LNCaP clone FGC (cell line): Measurements from ENCODE around the gene SEC14L2.

Experiments used
- DNase-seq: peaks from one replicate; pipeline ENCODE4 v3.0.0-alpha.2; 2011; ENCODE audit warnings: low read depth
- H3K4me3 ChIP-seq: 2 replicates; pipeline ENCODE4 v1.5.1; 2011; ENCODE audit warnings: mild to moderate bottlenecking, low read depth, low read length, control low read depth
- TF ChIP-seq, protein P1 (sequence below): IDR thresholded peaks from 2 replicates; pipeline ENCODE4 v1.5.1; 2012; ENCODE audit warnings: mild to moderate bottlenecking; ENCODE audit not compliant: control insufficient read depth, insufficient read depth; ENCODE audit errors: extremely low read depth

Gene SEC14L2

DNA sequence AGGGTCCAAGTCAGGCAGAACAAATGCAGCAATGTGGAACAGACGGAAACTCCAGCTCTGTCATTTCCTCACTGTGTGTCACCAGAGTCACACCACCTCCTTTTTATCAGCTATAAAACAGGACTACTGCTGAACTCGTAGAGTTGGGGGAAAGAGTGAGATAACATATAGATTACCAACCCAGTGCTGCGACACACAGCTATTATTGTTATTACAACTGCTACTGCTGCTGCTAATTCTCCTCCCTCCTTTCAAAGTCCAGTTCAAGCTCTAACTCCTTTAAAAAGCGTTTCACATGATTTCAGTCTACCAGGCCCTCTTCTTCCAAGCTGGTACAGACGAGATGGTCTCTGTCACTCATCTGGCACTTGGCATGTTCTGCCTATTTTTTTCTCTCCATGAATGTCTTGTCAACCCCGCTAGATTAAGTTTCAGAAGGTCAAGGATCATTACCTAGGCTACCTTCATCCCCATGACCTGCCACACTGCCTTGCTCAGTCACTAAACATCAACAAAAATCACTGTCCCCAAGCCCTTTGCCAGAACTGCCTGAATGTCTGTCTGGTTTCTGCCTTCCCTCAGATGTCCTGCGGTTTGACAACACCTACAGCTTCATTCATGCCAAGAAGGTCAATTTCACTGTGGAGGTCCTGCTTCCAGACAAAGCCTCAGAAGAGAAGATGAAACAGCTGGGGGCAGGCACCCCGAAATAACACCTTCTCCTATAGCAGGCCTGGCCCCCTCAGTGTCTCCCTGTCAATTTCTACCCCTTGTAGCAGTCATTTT is 25.1 kb downstream of the SEC14L2 start:
- no peak for DNase-seq
- TF ChIP-seq, protein P1, sequence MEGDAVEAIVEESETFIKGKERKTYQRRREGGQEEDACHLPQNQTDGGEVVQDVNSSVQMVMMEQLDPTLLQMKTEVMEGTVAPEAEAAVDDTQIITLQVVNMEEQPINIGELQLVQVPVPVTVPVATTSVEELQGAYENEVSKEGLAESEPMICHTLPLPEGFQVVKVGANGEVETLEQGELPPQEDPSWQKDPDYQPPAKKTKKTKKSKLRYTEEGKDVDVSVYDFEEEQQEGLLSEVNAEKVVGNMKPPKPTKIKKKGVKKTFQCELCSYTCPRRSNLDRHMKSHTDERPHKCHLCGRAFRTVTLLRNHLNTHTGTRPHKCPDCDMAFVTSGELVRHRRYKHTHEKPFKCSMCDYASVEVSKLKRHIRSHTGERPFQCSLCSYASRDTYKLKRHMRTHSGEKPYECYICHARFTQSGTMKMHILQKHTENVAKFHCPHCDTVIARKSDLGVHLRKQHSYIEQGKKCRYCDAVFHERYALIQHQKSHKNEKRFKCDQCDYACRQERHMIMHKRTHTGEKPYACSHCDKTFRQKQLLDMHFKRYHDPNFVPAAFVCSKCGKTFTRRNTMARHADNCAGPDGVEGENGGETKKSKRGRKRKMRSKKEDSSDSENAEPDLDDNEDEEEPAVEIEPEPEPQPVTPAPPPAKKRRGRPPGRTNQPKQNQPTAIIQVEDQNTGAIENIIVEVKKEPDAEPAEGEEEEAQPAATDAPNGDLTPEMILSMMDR: no peak
- H3K4me3 ChIP-seq: peak overlapping the region; percentile 66

DNA sequence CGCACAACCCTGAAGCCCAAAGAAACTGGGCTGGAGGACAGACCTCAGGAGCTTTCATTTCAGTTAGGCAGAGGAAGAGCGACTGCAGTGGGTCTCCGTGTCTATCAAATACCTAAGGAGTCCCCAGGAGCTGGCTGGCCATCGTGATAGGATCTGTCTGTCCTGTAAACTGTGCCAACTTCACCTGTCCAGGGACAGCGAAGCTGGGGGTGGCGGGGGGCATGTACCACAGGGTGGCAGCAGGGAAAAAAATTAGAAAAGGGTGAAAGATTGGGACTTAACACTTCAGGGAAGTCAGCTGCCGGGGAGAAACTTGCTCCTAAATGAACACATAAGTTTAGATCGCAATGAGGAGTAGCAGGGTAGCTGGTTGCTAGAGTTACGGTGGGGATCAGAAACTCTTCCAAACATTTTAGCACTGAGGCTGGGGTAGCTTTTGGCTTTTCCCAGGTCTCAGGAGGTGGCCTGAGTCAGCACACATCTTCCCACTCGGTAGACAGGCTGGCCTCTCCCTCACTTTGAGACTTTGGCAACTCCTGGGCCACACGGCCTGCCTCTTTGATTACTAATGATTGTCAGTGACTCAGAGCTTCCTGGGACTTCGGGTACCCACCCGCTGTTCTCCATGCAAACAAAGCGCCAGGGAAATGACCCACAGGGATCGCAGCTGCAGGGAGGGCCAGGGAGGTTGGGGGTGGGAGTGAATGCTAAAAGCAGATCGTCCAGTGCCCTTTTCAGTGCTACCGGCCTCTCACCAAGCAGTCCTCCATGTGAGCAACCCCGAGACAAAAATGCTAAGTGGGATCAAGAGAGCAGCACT is 25.9 kb downstream of the SEC14L2 start:
- peak overlapping the region; percentile 66 for H3K4me3 ChIP-seq
- TF ChIP-seq, protein P1: no peak
- no peak for DNase-seq

DNA sequence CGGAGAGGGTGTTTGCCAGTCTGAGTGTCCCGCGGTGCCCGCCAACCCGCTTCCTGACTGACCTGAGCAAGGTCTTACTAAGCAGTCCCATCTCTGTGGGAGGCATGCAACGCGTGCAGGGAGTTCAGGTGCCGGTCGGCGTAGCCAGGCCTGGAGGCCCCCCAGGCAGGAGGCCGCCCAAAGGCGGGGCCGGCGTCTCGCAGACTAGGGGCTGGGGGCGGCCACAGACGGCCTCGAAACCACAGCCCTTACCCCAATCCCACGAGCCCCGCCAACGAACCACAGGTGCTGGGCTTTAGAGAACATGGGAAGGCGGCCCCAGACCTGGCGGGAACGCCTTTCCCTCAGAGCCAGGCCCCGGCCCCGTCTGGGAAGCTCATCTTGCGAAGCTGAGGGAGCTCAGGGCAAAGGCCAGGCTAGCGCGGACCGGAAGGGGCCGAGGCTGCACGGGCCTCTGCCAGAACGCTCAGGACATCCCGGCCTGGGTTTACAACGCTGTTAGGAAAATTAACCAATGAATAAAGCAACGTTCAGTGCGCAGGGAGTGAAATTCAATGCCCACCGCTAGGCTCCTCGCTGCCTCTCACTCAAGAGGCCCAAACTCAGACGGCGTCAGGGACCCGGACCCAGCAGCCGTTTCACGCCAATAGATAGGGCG is 26.6 kb downstream of the SEC14L2 start:
- H3K4me3 ChIP-seq: peak overlapping the region; percentile 66
- TF ChIP-seq, protein P1: no peak
- no peak for DNase-seq

DNA sequence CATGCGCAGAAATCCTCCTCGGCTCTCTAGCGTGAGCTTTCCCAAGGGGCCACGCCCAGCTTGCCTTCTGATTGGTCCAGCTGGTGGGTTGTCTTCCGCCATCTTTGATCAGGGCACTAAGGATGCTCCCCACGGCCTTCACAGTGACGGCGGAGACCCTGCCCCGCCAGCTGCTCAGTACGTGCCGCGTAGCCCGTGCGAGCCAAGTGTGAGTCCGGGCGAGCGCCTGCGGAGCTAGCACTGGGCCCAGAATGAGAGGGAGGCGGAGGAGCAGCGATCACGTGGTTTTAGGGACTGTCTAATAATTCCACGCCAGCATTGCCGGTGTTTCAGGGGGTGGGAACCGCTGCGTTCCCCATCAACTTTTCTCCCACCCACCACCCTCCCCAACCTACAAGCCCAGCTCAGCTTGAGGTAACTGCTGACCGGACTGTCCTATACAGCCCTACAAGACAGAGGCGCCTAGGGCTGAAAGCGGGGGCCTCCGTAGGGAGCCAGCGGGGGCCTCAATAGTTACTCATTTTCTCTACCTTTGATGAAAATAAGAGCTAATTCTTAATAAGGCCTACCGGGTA is 27.2 kb downstream of the SEC14L2 start:
- peak overlapping the region; percentile 66 for H3K4me3 ChIP-seq

DNA sequence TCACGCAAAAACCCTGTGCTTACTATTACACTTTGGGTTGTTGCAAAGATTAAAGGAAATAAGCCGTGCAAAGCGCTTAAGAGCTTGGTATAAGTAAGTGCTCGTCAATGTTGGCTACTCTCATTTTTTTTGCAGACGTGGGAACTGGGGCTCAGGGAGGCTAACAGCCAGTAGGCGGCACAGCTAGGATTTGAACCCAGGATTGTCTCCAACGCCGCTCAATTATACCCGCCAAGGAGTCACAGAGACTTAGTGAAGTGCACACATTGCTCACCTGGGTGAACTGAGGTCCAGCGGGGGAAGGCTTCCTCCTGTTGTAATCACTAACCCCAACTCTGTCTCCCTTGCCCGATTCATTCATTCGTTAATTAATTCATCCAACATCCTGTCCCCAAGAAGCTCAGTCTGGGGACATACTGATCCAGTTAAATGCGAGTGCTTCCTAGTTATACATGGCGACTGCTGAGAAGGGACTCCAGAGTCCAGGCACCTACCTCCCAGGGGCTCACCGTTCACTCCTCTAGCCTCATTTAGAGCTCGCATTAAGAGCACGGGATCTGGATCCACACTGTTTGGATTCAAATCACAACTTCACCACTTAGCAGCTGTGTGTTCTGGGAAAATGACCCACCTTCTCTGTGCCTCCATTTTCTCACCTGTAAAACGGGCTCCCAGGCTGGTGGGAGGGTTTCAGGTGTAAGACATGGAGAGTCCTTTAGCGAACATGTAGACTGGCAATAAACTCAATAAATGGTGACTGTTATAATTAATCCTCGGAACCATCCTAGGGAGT is 27.9 kb downstream of the SEC14L2 start:
- no peak for DNase-seq
- TF ChIP-seq, protein P1: no peak
- peak overlapping the region; percentile 66 for H3K4me3 ChIP-seq

More for the DNA sequence above, 27.2 kb downstream of the SEC14L2 start:
- DNase-seq: peak; percentile 98
- TF ChIP-seq, protein P1: no peak

DNA sequence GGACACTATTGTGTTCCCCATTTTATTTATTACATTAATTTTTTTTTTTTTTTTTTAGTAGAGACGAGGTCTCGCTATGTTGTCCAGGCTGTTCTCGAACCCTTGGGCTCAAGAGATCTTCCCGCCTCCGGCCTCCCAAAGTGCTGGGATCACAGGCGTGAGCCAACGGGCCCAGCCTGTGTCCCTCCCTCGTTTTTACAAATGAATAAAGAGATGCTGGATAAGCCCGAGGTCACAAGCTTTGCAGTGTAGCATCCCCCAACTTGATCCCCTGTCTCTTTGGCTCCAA is 28.5 kb downstream of the SEC14L2 start:
- no peak for DNase-seq
- TF ChIP-seq, protein P1: no peak
- H3K4me3 ChIP-seq: peak overlapping the region; percentile 66
